Activated CD4-positive, alpha-beta memory T cell treated with anti-CD3 and anti-CD28 coated beads, Interleukin-2, amount 10 ng/mL, durations not matched to agents 7 days and 5 days (primary cell): ENCODE data around the gene CNTNAP3B. TPM values are rescaled to one million over a fixed set of nuclear protein-coding genes. Genes with fewer than 3 reads are reported as not detected.
"Not testable (repeated sequence)": the region's sequence is repeated elsewhere in the genome, so short reads cannot be mapped to it uniquely, and the experiment has no call there.

Experiments
- CTCF ChIA-PET: fragments of 350-600 bp; sonication (Branson Sonifier 250); formaldehyde crosslinking; loops from one replicate; lab custom pipeline; 2021; ENCODE audit warnings: antibody characterized with exemption, inconsistent platforms; lab: Charles Lee
- POLR2A ChIA-PET: fragments of 350-600 bp; sonication (Branson Sonifier 250); formaldehyde crosslinking; loops from one replicate; lab custom pipeline; 2021; ENCODE audit warnings: antibody characterized with exemption; lab: Charles Lee
- DNase-seq: peaks from one replicate; pipeline ENCODE4 v3.0.0-alpha.2; 2020
- H3K27ac Mint-ChIP-seq: one replicate; pipeline ENCODE4 v1.8.0; 2021; ENCODE audit warnings: mild to moderate bottlenecking, mixed read lengths
- H3K27me3 Mint-ChIP-seq: one replicate; pipeline ENCODE4 v1.8.0; 2021; ENCODE audit warnings: mixed read lengths
- H3K36me3 Mint-ChIP-seq: one replicate; pipeline ENCODE4 v1.8.0; 2021; ENCODE audit warnings: low read depth, mixed read lengths
- H3K4me1 Mint-ChIP-seq: one replicate; pipeline ENCODE4 v1.8.0; 2021; ENCODE audit warnings: mixed read lengths
- H3K4me3 Mint-ChIP-seq: one replicate; pipeline ENCODE4 v1.8.0; 2021; ENCODE audit warnings: mild to moderate bottlenecking, mixed read lengths
- H3K9me3 Mint-ChIP-seq: one replicate; pipeline ENCODE4 v1.8.0; 2021; ENCODE audit warnings: mixed read lengths
- total RNA-seq, 2 experiments: library from RNA; stranded (reverse); gene quantifications; one replicate each; pipeline ENCODE4 v1.2.3, GENCODE V29; 2021

The CNTNAP3B gene
- not detected for total RNA-seq

DNA sequence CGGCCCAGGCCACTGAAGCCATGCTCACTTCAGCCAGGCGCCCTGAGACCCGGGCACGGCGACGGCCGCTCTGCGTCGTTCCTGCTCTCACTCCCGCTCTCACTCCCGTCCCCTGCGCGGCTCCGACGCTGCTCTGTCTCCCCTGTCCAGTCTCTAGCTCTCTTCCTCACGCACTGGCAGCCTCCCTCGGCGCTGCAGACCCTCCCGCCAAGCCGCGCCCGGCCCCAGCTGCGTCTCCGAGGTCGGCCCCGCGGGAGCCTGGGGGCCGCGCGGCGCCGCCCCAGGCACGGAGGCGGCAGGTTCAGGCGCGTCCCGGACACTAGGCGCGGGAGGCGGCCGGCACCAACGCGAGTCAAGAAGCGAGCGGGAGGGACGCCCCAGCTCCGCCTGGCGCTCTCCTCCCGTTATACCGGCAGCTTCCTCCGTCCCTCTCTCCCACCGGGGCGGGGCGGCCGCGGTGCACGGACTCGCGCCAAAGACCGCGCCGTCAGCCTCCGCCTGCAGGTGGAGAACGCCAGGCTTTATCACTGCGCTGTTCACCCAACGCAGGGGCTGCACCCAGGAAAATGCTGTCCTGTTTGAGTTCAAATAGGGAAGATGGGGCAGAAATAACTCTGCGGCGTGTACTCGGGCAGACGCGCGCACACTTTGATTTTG is at the start of gene CNTNAP3B:
TSS of gene CNTNAP3B (minus strand) at position 354 of the 657 bp plus-strand sequence. CDS start at position 22, 332 bp downstream.
- H3K9me3 Mint-ChIP-seq, H3K4me3 Mint-ChIP-seq, H3K27ac Mint-ChIP-seq, POLR2A ChIA-PET, H3K27me3 Mint-ChIP-seq, CTCF ChIA-PET, H3K4me1 Mint-ChIP-seq, DNase-seq, H3K36me3 Mint-ChIP-seq: not testable (repeated sequence)

DNA sequence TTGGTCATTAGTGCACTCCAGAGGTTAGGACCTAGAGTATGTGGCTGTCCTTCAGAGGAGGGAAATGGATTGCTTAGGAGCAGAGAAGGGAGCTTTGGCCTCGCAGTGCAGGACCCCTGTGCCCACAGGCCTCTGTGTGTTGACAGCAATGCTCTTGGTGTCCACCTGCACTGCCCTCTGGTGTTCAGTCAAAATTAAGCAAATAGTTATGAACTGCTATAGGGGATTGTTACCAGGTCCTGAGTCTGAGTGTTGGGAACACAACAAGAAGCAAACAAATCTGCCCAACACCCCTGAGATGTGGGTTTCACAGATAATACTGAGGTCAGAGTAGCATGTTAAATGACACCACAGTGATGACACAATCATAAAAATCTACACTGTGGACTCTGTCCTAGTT is 31.1 kb upstream of the CNTNAP3B start:
- H3K27me3 Mint-ChIP-seq, DNase-seq, CTCF ChIA-PET, H3K27ac Mint-ChIP-seq, H3K36me3 Mint-ChIP-seq, H3K4me1 Mint-ChIP-seq, H3K4me3 Mint-ChIP-seq, H3K9me3 Mint-ChIP-seq, POLR2A ChIA-PET: not testable (repeated sequence)

DNA sequence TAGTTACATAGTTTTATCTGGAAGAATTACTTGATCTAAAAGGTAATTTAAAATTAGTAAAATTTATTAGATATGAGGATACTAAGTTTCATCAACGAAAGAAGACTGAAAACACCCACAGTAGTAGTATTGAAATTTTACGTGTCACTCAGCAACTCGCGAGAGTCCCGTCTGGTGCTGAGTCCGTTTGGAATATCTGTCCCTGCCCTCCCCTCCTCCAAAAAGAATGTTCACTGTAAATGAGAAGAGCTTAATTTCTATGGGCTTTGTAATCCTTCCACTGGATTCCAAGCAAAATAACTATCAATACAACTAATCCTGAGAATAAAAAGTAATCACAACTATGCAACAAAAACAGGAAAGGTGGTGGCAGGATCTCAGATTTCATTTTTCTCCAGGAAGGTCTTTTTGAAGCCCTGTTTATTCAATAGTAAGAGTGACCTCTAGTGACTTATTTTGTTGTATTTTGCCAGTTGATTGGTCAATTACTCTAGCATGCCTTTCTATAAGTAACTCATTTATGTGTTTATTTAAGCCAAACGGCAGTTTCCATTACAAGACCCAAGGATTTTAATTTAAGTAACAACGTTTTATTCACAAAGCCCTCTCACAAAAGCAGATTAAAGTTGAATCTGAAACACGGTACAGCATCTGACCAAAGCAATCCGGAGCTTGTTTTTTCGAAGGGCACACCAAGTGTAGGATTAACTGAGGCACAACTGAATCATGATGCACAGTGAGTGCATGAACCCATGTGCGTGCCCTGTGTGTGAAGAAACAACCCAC is 2.0 kb downstream of the CNTNAP3B start:
- CTCF ChIA-PET, H3K4me3 Mint-ChIP-seq, H3K27me3 Mint-ChIP-seq, H3K27ac Mint-ChIP-seq, H3K4me1 Mint-ChIP-seq, DNase-seq, POLR2A ChIA-PET, H3K36me3 Mint-ChIP-seq, H3K9me3 Mint-ChIP-seq: not testable (repeated sequence)

DNA sequence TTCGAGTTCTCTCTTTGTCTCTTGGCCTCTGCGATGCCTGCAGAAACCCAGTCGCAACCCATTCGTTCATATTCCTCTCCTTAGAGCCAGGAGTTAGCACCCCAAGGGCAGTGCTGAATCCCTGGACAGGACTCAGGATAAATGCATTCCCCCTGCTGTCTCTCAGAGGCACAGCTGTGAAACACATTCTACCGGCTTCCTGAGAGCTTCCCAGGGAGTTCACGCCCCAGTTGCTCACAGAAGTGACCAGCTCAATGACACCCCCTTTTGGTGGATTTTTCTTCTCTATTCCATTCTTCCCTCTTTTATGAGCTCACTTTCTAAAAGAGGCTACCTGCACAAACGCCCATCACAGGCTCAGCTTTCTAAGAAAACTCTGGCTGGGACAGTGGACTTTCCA is 8.2 kb downstream of the CNTNAP3B start:
- H3K27ac Mint-ChIP-seq, H3K36me3 Mint-ChIP-seq, H3K4me3 Mint-ChIP-seq, H3K9me3 Mint-ChIP-seq, CTCF ChIA-PET, POLR2A ChIA-PET, DNase-seq, H3K27me3 Mint-ChIP-seq, H3K4me1 Mint-ChIP-seq: not testable (repeated sequence)

DNA sequence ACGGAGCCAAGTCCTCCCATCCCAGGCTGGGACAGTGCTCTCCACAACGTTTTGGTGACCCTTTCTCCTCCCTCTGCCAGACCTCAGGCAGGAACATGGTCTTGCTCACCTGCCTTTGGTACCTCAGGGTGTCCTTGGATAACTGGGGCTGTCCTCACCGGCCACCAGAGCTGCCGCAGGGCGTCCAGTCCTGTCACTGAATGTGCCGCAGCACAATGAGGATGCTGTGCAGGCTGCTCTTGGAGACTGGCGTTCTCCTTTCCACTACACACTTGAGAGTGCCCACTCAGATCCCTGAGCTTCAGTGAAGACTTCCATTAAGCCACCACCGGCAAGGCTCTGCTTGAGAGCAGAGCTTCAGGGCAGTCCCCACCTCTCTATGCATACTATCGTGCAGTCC is 33.3 kb downstream of the CNTNAP3B start:
- H3K27ac Mint-ChIP-seq, POLR2A ChIA-PET, DNase-seq, H3K4me3 Mint-ChIP-seq, H3K4me1 Mint-ChIP-seq, H3K27me3 Mint-ChIP-seq, H3K36me3 Mint-ChIP-seq, CTCF ChIA-PET, H3K9me3 Mint-ChIP-seq: not testable (repeated sequence)

DNA sequence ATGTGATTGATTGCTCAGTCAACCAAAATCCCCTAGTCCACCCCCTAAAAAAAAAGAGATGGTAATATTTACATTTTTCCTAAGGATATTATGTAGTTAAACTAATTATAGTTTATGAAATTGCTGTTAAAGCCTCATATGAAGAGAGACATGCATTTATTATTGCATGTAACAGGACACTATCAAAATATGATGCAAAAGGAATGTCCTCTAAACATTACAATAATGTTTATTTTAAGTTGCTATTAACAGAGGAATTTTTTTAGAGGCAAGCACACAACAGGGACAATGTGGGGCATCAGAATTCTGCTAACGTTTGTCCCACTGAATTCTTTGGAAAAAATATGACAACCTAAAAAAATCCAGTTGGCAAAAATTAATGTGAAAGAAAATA is 44.7 kb downstream of the CNTNAP3B start:
- H3K4me1 Mint-ChIP-seq, H3K27me3 Mint-ChIP-seq, H3K36me3 Mint-ChIP-seq, H3K27ac Mint-ChIP-seq, CTCF ChIA-PET, H3K9me3 Mint-ChIP-seq, DNase-seq, POLR2A ChIA-PET, H3K4me3 Mint-ChIP-seq: not testable (repeated sequence)

DNA sequence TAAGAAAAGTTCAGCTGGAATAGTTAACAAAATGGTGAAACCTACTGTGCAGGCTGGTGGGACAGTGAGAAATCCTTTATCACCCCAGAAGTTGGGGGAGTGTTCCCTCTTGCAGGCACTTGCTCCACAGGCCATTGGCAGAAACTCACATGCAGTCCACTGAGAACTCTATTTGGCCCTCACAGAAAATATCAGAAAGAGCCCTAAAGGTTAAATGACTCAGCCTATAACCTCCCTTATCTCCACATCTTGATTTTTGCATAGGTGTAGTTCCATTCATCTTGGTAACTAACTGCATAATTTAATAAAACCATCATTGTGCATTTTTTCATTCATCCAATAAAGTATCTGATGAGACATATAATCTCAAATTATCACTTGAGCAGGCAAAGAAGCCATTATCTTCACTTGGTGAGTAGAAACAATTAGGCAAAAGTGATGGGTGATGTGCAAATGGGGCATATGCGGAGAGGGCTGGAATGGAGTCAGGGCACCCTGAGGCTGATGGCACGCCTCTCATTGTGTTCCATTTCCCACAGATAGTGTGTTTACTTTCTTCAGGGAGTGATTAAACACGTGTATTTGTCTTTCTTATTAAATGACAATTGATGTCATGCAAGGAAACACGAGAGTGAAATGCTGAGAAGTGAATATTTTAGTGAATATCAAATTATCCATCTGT is 45.2 kb downstream of the CNTNAP3B start:
- H3K27ac Mint-ChIP-seq, DNase-seq, H3K9me3 Mint-ChIP-seq, H3K36me3 Mint-ChIP-seq, H3K4me3 Mint-ChIP-seq, POLR2A ChIA-PET, H3K4me1 Mint-ChIP-seq, CTCF ChIA-PET, H3K27me3 Mint-ChIP-seq: not testable (repeated sequence)

DNA sequence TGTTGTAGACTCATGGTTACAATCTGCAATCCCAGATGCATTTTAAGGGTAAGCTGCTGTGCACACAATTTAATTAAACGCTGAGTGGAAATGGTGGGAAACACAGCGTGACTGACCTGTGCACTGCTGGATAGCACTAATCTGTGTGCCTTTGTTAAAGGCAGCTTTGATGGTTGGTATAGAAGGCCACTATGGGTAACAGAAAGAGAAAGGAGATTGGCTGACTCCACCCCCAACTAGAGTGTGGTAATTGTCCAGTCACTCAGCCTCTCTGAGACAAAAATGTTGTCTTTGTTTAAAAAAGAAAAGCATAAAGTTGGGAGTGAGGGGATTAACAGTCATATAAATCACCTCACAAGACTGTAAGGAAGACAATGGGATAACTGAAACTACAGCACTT is 48.9 kb downstream of the CNTNAP3B start:
- CTCF ChIA-PET, H3K4me1 Mint-ChIP-seq, H3K9me3 Mint-ChIP-seq: not testable (repeated sequence)

DNA sequence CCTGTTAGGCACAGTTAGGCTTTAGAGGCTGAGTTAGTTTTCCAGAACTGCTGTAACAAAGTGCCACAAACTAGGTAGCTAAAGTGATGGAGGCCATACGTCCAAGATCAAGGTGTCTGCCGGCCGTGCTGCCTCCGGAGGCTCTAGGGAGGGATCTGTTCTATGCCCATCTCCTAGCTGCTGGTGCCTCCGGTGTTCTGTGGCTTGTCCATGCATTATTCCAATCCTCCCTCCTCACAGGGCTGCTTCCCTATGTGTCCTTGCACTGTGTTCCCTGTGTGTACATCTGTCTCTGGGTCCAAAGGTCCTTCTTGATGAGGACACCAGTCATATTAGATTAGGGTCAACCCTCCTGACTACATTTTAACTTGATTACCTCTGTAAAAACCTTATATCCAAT is 54.4 kb downstream of the CNTNAP3B start:
- H3K4me3 Mint-ChIP-seq, H3K9me3 Mint-ChIP-seq, DNase-seq, H3K27me3 Mint-ChIP-seq, POLR2A ChIA-PET, H3K27ac Mint-ChIP-seq, H3K4me1 Mint-ChIP-seq, CTCF ChIA-PET, H3K36me3 Mint-ChIP-seq: not testable (repeated sequence)

More for the DNA sequence above, 48.9 kb downstream of the CNTNAP3B start:
- H3K27ac Mint-ChIP-seq, H3K4me3 Mint-ChIP-seq, H3K27me3 Mint-ChIP-seq, H3K36me3 Mint-ChIP-seq, POLR2A ChIA-PET, DNase-seq: not testable (repeated sequence)

DNA sequence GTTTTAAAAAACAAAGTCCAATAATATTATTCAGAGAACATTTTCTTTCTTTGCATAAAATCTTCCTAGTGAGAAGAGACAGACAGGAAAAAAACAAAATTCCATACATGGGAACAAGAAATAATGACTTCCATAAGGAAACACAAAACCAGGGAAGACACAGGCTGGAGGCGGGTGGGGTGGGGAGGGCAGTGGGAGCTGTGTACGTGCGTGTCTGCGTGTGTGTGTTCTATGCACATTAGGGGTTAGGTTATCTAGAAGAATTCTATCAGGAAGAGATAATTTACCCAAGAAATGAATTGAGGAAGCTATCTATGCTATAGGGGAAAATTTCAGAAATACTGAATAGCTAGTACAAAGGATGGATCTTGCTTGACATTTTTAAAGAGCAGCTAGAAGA is 58.2 kb downstream of the CNTNAP3B start:
- H3K27ac Mint-ChIP-seq, DNase-seq, H3K4me3 Mint-ChIP-seq, H3K4me1 Mint-ChIP-seq, H3K36me3 Mint-ChIP-seq, H3K9me3 Mint-ChIP-seq, CTCF ChIA-PET, H3K27me3 Mint-ChIP-seq, POLR2A ChIA-PET: not testable (repeated sequence)

DNA sequence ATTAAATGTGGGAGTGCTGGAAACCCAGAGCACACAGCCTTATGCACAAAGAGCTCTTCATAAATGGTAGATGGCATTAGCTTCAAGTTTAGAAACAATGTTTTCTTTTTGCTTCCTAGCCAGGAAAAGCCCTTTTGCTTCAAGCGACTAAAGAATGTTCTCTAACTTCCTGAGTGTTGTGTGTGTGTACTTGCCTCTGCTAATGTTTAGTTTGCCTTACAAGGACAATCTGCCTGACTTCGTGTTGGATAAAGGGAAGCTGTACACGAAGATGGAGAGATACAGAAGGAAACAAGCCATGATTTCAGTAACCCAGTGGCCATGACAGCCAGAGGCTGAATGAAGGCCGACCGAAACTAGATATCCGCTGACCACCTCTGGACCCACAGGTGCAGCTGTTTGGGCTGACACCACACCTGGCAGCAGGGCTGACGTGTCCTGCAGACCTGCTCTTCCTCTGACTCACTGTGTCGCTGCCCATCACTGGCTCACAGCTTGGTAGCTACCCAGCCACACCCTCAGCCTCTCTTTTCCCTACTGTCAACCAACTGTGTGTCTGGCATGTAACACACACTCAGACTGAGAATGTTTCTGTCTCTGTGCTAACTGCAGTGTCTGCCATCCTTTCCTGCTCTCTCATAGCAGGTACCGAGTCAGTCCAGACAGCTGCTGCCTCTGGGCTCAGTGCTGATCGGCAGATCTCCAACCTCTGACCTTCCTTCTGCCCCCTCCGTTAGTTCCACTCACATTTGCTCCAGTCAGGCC is 59.0 kb downstream of the CNTNAP3B start:
- H3K4me1 Mint-ChIP-seq, POLR2A ChIA-PET, H3K27ac Mint-ChIP-seq, H3K9me3 Mint-ChIP-seq, CTCF ChIA-PET, H3K4me3 Mint-ChIP-seq, H3K36me3 Mint-ChIP-seq, H3K27me3 Mint-ChIP-seq, DNase-seq: not testable (repeated sequence)

DNA sequence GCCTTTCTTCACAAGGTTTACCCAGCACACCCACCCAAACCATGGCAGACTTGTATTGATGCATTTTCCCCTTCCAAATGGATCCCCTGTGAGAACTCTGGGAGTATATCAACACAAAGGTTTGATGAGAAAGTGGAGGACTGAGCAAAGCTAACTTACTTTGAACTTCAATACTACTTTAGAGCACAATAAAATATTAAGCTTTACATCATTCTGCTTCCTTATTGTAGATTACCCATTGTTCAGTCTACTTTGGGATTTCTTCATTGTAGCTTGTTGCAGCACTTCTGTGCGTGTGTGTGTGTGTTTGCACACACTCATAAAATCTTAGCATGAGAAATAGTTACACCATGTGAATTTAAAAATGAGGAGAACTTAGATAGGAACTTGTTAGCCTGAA is 75.4 kb downstream of the CNTNAP3B start:
- H3K4me1 Mint-ChIP-seq, CTCF ChIA-PET, H3K4me3 Mint-ChIP-seq: not testable (repeated sequence)

DNA sequence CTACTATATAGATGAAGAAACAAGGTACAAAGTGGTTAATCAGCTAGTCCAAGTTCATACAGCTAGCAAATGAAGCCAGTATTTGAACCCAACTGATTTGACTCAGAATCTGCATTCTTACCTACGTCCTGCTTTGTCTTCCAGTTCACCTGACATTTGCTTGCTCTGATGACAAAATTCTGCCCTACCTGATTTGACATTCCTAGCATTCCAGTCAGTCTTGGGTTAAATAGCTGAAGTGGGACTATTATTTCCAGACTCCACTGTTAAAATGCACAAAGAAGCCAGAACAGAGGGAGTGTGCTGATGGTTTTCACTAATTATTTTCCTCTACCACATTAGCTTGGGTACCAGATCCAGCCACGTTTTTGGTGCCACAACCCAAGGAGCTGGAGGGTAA is 78.5 kb downstream of the CNTNAP3B start:
- CTCF ChIA-PET, H3K4me1 Mint-ChIP-seq, POLR2A ChIA-PET, DNase-seq, H3K36me3 Mint-ChIP-seq, H3K4me3 Mint-ChIP-seq, H3K9me3 Mint-ChIP-seq, H3K27me3 Mint-ChIP-seq, H3K27ac Mint-ChIP-seq: not testable (repeated sequence)

More for the DNA sequence above, 75.4 kb downstream of the CNTNAP3B start:
- POLR2A ChIA-PET, DNase-seq, H3K9me3 Mint-ChIP-seq, H3K27me3 Mint-ChIP-seq, H3K36me3 Mint-ChIP-seq, H3K27ac Mint-ChIP-seq: not testable (repeated sequence)
